HT1080 (cell line): ENCODE results near the gene PTPRK. TPM values are rescaled to one million over a fixed set of nuclear protein-coding genes. Genes with fewer than 3 reads are reported as not detected.

ENCODE experiments used
- DNase-seq: peaks from one replicate; pipeline ENCODE4 v3.0.0-alpha.2; 2015; ENCODE audit warnings: low read depth
- total RNA-seq: library from RNA; depleted of rRNA; stranded (reverse); fragments of >200 nt; shearing (Covaris generic); gene quantifications from 2 replicates; pipeline ENCODE4 v1.2.3, GENCODE V29; 2014

The PTPRK gene
- total RNA-seq, 1 experiment from 2014 or later, result 102 TPM

- peak; percentile 71 for DNase-seq
Observed at GRCh38 chr6:128350416-128351254, 169.8 kb downstream of the PTPRK start.

GRCh38 chr6:128347123-128347522, 173.3 kb downstream of the PTPRK start:
- peak; percentile 7 for DNase-seq

DNA sequence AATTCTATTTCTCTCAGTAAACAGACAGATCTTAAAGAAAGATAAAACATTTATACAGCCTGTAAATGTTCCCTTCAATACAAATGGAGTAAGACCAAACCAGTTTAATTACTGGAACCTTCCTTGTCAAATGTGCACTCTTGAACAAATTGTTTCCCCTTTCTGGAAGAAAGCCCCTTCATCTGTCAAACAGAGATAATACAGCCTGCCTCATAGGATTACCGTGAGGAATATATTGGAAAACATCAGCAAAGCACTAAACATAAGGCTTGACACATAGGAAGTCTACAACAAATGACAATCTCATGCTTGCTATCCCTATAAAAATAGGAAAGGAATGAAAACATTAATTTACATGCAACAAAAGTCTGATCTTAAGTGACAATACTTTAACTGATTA, 173.8 kb downstream of the PTPRK start:
- no peak for DNase-seq

DNA sequence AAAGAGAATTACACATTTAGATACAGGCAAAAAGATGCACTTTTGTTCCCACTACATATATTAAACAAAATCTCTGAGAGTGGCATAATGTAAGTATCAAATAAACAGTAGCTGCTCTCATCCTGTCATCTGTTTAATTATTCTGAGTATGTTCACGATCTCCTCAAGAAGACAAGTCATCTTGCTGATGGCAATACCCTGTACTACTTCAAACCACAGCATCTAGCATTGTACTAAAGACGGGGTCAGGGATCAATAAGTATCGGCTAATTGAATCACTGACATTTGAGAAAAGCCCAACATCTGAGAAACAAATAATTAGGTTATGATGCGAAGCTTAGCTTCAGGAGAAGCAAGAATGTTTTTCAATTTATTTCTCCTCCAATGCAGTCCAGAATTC, 175.1 kb downstream of the PTPRK start:
- DNase-seq, result no peak

- DNase-seq, result no peak
Observed at GRCh38 chr6:128343706-128344105, 176.7 kb downstream of the PTPRK start.

DNA sequence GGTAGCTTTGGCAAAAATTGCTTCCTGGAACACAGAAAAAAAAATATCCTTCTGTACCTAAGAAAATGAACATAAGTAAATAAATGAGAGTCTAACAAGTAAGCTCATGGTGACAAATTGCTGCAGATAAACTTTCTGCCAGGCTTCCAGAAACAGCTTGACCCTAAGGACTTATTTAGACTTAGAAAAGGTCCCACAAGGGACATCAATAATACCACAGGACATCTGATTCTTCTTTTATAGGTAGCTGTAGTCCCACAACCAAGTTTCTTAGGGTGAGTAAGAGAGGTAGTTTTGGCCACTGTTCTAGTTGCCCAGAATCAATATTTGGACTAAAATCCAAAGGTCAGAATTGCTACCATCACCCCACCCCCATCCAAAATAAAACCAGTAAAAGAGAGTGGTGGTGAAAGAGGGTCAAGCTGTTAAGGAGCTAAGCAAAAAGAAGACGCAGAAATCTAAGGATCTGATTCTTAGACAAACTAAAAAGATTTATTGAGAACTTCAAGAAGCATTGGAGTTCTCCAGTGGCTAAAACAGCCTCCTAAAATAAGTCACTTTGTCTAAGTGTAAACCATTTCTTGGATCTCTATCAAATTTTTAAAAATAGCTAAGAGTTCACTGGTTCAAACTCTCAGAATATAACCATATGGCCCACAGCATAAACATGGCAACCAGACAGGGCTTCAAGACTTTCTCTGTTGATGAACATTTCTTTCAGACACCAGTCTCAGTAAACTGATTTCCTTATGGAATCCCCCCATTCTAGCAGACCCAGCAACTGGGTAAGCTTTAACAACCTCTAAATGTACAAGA, 180.6 kb downstream of the PTPRK start:
- no peak for DNase-seq

DNA sequence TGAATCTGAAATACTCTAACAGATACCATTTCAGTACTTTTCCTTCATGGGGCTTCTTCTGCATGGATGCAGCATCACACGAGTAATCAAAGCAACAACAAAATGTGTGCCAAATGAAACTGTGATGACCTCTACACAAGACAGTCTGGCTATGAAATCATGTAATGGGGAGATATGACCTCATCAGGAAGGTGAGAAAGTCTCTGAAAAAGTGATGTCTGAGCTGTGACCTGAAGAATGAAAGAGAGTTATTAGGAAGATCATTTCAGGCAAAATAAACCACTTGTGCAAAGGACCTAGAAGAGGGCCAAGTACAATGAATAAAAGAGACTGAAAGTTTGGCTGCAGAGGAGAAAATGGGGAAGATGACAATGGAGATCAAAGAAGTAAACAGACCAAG, 182.8 kb downstream of the PTPRK start:
- DNase-seq, result no peak

DNA sequence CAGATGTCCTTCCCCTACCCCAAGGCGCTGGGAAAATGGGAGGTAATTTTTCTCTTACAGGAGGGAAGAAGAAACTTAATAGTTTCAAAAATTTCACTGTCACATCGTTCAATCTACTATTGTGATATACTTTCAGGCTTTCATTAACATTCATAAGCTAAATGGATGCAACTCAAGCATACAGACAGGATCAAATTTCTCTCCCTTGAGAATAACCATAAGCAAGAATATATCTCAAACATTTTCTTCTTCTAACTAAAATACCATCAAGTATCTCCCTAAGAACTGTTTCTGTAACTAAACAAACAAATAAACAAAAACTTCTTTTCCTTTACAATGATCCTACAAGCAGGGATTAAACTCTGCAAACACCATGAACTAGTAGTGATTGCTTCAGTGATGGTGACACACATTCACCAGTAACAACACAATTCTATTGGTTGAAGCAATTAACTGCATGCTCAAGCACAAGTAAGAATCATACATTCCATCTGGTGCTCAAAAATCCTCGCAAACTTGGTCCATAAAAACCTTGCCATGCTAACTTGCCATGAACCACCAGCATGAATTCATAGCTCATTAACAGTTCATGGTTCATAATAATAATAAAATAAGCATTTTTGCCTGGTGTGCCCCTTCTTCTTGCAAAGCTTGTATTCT, 183.8 kb downstream of the PTPRK start:
- DNase-seq, result no peak

- no peak for DNase-seq
Observed at GRCh38 chr6:128335963-128336362, 184.4 kb downstream of the PTPRK start.

- DNase-seq, result no peak
Observed at GRCh38 chr6:128333581-128334223, 186.7 kb downstream of the PTPRK start.

- DNase-seq, result peak; percentile 28
Observed at GRCh38 chr6:128327890-128328289, 192.5 kb downstream of the PTPRK start.

DNA sequence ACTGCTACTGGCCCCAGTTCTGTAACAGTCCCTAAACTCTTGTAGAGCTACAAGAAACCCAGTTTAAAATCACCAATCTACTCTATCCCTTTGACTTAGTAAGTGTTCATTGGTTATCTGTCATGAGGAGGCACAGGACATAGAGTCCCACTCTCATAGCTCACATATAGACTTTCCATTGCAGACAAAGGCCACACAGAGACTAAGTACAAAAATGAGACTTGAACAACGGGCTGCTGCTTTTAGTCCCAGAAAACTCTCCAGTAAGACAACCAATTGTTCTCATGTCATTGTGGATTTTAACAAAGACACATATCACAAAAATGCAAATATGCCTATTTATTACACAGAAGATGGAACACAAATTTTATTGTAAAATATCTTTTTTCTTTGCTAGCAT, 197.4 kb downstream of the PTPRK start:
- no peak for DNase-seq

GRCh38 chr6:128319946-128320345, 200.5 kb downstream of the PTPRK start:
- DNase-seq, result no peak

GRCh38 chr6:128319157-128319556, 201.2 kb downstream of the PTPRK start:
- no peak for DNase-seq

DNA sequence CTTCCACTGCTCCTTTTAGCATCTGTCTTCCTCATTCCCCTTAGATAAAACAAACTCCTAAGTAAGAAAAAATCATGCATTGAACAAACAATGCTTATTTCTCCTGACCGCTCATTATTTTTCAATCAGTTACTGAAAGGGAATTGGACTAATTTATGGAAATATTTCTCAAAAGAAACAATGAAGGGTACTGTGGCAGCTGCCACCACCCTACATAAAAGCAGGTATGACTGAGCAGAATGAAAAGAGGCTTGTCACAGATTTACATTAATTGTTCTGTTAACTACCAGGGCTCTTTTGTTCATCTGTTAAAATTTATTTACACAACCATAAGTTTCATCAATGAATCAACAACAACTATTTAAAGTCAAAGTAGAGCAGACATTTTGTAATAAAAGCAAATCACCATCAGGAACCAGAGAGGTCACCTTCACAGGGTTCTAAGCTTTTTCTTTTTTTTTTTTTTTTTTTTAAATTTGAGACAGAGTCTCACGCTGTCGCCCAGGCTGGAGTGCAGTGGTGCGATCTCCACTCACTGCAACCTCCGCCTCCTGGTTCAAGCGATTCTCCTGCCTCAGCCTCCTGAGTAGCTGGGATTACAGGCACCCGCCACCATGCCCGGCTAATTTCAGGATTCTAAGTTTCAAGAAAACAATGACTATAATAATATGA, 204.0 kb downstream of the PTPRK start:
- no peak for DNase-seq

DNA sequence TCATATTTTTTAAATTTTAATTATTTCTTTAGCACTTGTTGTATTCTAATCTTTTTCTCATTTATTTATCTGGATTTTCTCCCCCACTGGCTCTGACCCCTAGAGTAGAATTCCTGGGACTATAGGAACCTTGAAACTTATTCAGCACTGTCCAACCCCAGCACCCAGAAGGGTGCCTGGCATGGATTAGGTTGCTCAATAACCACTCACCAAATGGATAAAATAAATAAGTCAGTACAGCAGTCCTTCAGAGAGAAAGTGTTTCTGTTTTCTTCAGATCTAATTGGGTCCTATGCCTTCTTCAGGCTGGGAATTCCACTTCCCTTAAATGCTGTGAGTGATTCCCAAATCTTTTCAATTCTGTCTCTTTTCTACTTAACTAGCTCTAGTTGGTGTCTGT, 206.2 kb downstream of the PTPRK start:
- DNase-seq, result no peak

DNA sequence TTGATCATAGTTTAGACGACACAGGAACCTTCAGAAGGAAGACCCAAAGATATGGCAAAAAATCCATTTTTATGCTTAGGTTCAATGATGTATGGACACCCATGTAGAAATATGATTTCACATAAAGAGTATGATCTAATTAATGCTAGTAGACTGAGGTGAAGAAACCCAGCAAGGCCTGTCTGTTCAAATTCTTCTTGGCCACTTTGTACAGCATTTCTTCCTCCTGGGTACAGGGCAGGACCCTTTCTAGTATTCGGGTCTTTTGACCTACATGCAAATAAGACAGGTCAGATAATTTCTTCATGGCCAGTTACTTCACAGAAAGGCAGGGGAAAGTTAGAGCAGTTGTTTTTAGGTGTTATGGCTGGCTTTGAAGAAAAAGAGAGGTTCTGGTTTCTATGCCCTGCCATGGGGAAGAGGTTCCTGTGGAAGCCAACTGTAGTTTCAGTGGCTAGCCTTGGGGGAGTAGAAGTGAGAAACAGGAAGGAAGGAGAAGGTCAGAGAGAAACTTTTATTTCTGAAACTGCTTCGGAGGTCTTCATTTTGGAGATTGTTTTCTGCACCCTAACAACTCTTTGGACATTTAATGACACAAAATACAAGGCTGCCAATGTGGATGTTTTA, 208.3 kb downstream of the PTPRK start:
- DNase-seq, result no peak

DNA sequence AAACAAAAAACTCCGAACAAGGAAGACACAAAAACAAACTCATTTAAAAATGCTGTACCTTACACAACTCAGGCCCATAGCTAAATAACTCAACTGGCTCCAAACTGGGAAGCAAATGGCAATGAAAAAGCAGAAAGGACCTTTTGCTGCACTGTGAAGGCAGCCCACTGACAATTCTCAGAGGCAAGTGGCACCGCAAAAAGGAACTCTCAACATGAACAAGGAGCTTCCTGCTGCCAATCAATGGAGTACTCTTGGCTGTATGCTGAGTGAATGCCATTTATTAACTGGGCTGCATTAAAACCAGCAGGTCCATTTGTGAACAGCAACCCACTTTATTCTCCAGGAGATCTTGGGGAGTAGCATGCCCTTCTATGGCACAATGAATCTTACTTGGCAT, 209.9 kb downstream of the PTPRK start:
- no peak for DNase-seq

GRCh38 chr6:128307671-128308070, 212.7 kb downstream of the PTPRK start:
- no peak for DNase-seq

- DNase-seq, result no peak
Observed at GRCh38 chr6:128305976-128306375, 214.4 kb downstream of the PTPRK start.

DNA sequence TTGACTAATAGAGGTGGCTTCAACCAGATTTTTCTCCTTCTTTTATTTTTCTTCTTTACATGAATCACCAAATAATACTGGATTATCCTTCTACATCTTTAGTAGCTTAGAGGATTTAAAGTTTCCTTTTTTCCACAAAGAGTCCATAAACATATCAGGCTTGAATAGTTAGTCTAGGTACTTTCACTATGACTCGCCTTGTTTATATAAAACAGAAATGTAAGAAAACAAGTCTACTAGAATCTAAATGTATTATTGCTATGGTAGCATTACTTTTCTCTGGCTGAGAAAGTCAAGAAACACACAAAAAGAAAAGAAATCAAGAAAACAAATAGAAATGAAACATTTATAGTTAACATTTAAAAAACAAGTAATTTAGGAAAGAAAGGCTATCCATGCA, 215.2 kb downstream of the PTPRK start:
- no peak for DNase-seq
